K562 (cell line): ENCODE measurements around the gene ECM1. TPM values are rescaled to one million over a fixed set of nuclear protein-coding genes. Genes with fewer than 3 reads are reported as not detected.
A peak's percentile ranks its signal among the peaks of the same experiment; 100 is the strongest.

Experiments
- AFF4 ChIP-seq: sonication (generic); formaldehyde crosslinking; IDR thresholded peaks from 2 replicates; pipeline ENCODE4 v1.8.0; 2023; ENCODE audit warnings: mild to moderate bottlenecking, missing genetic modification reagents
- MED1 ChIP-seq: sonication (generic); formaldehyde crosslinking; IDR thresholded peaks from 2 replicates; pipeline ENCODE4 v1.8.1; 2023; ENCODE audit warnings: missing genetic modification reagents, borderline replicate concordance
- MLLT1 ChIP-seq, 2 experiments: fragments of 450-650 bp; IDR thresholded peaks; 2 replicates each; pipeline ENCODE4 v1.6.1; 2016
- MLX ChIP-seq, 2 experiments: fragments of 450-650 bp in 1 of 2; sonication (generic) in 1 of 2; formaldehyde crosslinking; conservative IDR thresholded peaks; 2 replicates each; pipeline versions ENCODE4 v1.4.0 to v1.8.1; 2020 to 2022; ENCODE audit warnings: mild to moderate bottlenecking in 1 of 2, missing genetic modification reagents in 1 of 2
- POLR2AphosphoS5 ChIP-seq: IDR thresholded peaks from 2 replicates; pipeline ENCODE4 v1.6.1; 2011; ENCODE audit warnings: mild to moderate bottlenecking, low read depth, low read length, moderate library complexity; ENCODE audit not compliant: control insufficient read depth, insufficient read depth
- PRDM10 ChIP-seq: fragments of 450-650 bp; IDR thresholded peaks from 2 replicates; pipeline ENCODE4 v1.6.1; 2018; ENCODE audit not compliant: partially characterized antibody
- TAF1 ChIP-seq: IDR thresholded peaks from 2 replicates; pipeline ENCODE4 v1.6.1; 2011; ENCODE audit warnings: mild to moderate bottlenecking, low read length, moderate library complexity; ENCODE audit not compliant: insufficient read depth, control insufficient read depth, severe bottlenecking; ENCODE audit errors: extremely low read depth
- TEAD4 ChIP-seq, 2 experiments: sonication (generic) in 1 of 2; formaldehyde crosslinking in 1 of 2; IDR thresholded peaks; 2 replicates each; pipeline versions ENCODE4 v1.6.1 to v1.8.0; 2012 to 2022; ENCODE audit warnings: borderline replicate concordance in 1 of 2, inconsistent platforms in 1 of 2, low read length in 1 of 2, mild to moderate bottlenecking in 1 of 2, missing genetic modification reagents in 1 of 2
- ZBTB7A ChIP-seq: IDR thresholded peaks from 2 replicates; pipeline ENCODE4 v1.6.1; 2011; ENCODE audit warnings: low read depth, mild to moderate bottlenecking, low read length, moderate library complexity, borderline replicate concordance; ENCODE audit not compliant: control insufficient read depth
- ZNF449 ChIP-seq: fragments of 250-450 bp; sonication (Bioruptor Pico); IDR thresholded peaks from 2 replicates; pipeline ENCODE4 v1.8.0; 2022; ENCODE audit warnings: moderate library complexity, mild to moderate bottlenecking, inconsistent platforms
- ZNF695 ChIP-seq: fragments of 450-650 bp; formaldehyde crosslinking; IDR thresholded peaks from 2 replicates; pipeline ENCODE4 v1.4.0; 2020; ENCODE audit warnings: mild to moderate bottlenecking, moderate library complexity
- ZNF830 ChIP-seq: fragments of 250-450 bp; sonication (Bioruptor Pico); IDR thresholded peaks from 2 replicates; pipeline ENCODE4 v1.5.0; 2021; ENCODE audit warnings: mild to moderate bottlenecking
- polyA plus RNA-seq, 8 experiments: library from polyadenylated mRNA; depleted of rRNA in 4 of 8; stranded (reverse) in 5 of 8; unstranded in 3 of 8; fragments of >200 nt; fragmentation: Nextera tagmentation in 2 of 8; fragmentation: Illumina TruSeq in 1 of 8; extraction: Ambion mirVana in 2 of 8; extraction: Trizol in 1 of 8; gene quantifications; 2 replicates each; pipeline versions ENCODE4 v1.2.1 to v1.2.3, GENCODE V29; 2011 to 2014; ENCODE audit warnings: inconsistent platforms in 1 of 8, missing spikeins in 1 of 8
- total RNA-seq, 7 experiments: library from RNA; depleted of rRNA in 6 of 7; stranded (reverse); fragments of >200 nt in 6 of 7; fragmentation: Illumina TruSeq in 2 of 7; extraction: Trizol in 2 of 7; gene quantifications; 2 replicates each; pipeline versions ENCODE4 v1.2.1 to v1.2.3, GENCODE V29; 2011 to 2021; ENCODE audit warnings: low replicate concordance in 1 of 7

ECM1 gene
- total and polyA plus RNA-seq, 9 of the 15 experiments (the other 6 are each of a cell fraction or from before 2014, with no cell fraction given) = 6.6 to 52.2 (median 12.8) TPM

GRCh38 chr1:150550222-150551050, 42.5 kb downstream of the ECM1 start (continued):
- TF ChIP-seq POLR2AphosphoS5 (no peak), ZNF449 (CRISPR knock-in tag) (no peak), ZNF830 (CRISPR knock-in tag) (no peak), TAF1 (peak; percentile 12), AFF4 (CRISPR knock-in tag) (0 out of 2 replicates have a peak, but pooled peaks have one; percentile 22), PRDM10 (no peak), TEAD4 (IDR thresholded peaks at IDR 0.05; ENCODE audit: low read length) (0 out of 2 replicates have a peak, but pooled peaks have one; percentile 32), TEAD4 (CRISPR knock-in tag; IDR thresholded peaks at IDR 0.05; ENCODE audit: borderline replicate concordance) (no peak), MLLT1 (IDR thresholded peaks at IDR 0.05) (peak in 1 of 2 experiments; percentile 53; a peak in 2 of 4 replicates), ZNF695 (CRISPR knock-in tag) (no peak), ZBTB7A (peak; percentile 11; the same call in 1 of the 2 replicates), MED1 (CRISPR knock-in tag) (no peak), MLX (CRISPR knock-in tag; conservative IDR thresholded peaks at IDR 0.05) (no peak)
